HUES48 (cell line): Measurements from ENCODE around the gene DMD.
A peak's percentile ranks its signal among the peaks of the same experiment; 100 is the strongest.

ENCODE experiments used
- H3K27ac ChIP-seq: one replicate; pipeline ENCODE4 v1.7.0; 2013; ENCODE audit warnings: low read depth, low read length, inconsistent platforms
- H3K27me3 ChIP-seq: 2 replicates; pipeline ENCODE4 v1.6.1; 2013; ENCODE audit warnings: mild to moderate bottlenecking, low read length; ENCODE audit not compliant: control insufficient read depth, insufficient read depth
- H3K36me3 ChIP-seq: 2 replicates; pipeline ENCODE4 v1.6.1; 2013; ENCODE audit warnings: low read length; ENCODE audit not compliant: control insufficient read depth, insufficient read depth
- H3K4me1 ChIP-seq: 2 replicates; pipeline ENCODE4 v1.6.1; 2013; ENCODE audit warnings: mild to moderate bottlenecking, low read length; ENCODE audit not compliant: control insufficient read depth, insufficient read depth
- H3K4me3 ChIP-seq: 2 replicates; pipeline ENCODE4 v1.5.1; 2013; ENCODE audit warnings: mild to moderate bottlenecking, low read depth, low read length
- H3K9ac ChIP-seq: 2 replicates; pipeline ENCODE4 v1.6.1; 2013; ENCODE audit warnings: mild to moderate bottlenecking, low read depth, low read length, moderate library complexity
- H3K9me3 ChIP-seq: 2 replicates; pipeline ENCODE4 v1.6.1; 2013; ENCODE audit warnings: low read length; ENCODE audit not compliant: control insufficient read depth, insufficient read depth

DMD gene

GRCh38 chrX:31847773-31848172, 1363.6 kb downstream of the DMD start:
- no peak overlapping the region for H3K4me3 ChIP-seq
- H3K9me3 ChIP-seq, result no peaks in the 10 kb centered on the region
- H3K36me3 ChIP-seq, result no peaks in the 10 kb centered on the region
- H3K27ac ChIP-seq, result no peak overlapping the region
- no peaks in the 10 kb centered on the region for H3K4me1 ChIP-seq
- no peaks in the 10 kb centered on the region; the same call in 1 of the 2 replicates for H3K27me3 ChIP-seq
- H3K9ac ChIP-seq, result no peak overlapping the region

DNA sequence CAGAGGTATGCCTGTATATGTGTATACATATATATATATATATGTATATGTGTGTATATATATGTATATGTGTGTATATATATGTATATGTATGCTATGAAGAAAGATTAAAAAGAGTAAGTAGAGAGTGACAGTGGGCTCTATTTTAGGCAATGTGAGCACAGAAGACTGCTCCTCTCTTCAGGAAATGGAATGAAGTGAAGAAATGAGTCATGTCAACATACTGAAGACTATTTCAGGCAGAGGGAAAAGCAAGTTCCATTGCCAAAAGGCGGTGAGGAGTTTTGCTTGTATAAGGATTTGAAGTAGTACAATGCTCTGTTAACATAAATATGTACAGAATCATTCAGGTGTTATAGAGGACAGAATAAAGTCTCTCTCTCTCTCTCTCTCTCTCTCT, 1366.3 kb downstream of the DMD start:
- no peaks in the 10 kb centered on the region for H3K9me3 ChIP-seq
- no peak overlapping the region for H3K9ac ChIP-seq
- no peaks in the 10 kb centered on the region for H3K4me1 ChIP-seq
- H3K27ac ChIP-seq, result no peak overlapping the region
- no peak overlapping the region for H3K4me3 ChIP-seq
- H3K27me3 ChIP-seq, result no peaks in the 10 kb centered on the region; the same call in none of the 2 replicates
- H3K36me3 ChIP-seq, result no peaks in the 10 kb centered on the region

DNA sequence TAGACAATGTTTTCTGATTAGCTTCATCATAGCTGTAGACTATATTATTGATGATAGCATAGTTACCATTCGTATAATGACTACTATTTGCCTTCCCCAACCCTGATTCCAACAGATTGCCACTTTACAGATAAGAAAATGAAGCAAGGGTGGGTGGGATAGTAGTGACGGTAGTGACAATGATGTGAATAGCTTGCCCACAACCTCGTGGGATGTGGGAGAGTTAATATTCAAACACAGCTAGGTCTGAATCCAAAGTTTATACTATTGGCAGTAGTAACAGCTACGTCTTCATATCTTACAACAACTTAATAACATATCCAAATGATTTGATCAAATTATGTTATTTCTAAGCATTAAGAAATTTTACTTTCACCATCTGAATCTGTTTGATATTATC, 1372.7 kb downstream of the DMD start:
- Histone ChIP-seq H3K27me3 (no peaks in the 10 kb centered on the region; the same call in 1 of the 2 replicates), H3K4me1 (no peaks in the 10 kb centered on the region), H3K4me3 (no peak overlapping the region), H3K27ac (no peak overlapping the region), H3K9me3 (no peaks in the 10 kb centered on the region), H3K36me3 (no peaks in the 10 kb centered on the region), H3K9ac (no peak overlapping the region)

DNA sequence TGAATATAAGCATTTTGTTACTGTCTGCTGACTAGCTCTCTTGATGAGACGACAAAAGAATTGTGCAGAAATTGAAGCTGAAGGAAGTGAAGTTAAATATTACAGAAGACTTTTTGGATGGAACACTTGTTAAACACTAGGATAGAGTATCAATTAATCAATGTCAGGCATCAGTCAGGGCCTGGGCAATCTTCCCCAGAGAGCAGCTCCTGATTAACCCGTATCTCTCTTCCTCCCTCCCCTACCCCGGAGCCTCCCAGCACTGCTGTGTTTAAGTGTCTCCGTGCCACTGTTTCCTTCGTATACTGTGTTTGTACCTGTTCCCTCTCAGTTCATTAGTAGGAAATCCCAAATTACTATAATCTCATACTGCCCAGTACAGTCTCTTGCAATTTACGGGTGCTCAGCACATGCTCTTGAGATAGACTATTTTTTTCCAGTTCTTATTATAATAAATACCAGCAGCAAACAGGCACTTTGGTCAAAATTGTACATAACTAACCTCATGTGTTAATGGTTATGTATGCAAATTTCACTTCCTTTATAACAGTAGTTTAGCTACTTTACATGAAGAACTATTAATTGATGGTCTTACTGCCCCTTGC, 1373.8 kb downstream of the DMD start:
- Histone ChIP-seq H3K4me3 (no peak overlapping the region), H3K36me3 (no peaks in the 10 kb centered on the region), H3K27ac (no peak overlapping the region), H3K9ac (no peak overlapping the region), H3K9me3 (no peaks in the 10 kb centered on the region), H3K27me3 (no peaks in the 10 kb centered on the region; the same call in 1 of the 2 replicates), H3K4me1 (no peaks in the 10 kb centered on the region)

GRCh38 chrX:31836479-31836878, 1374.9 kb downstream of the DMD start:
- no peaks in the 10 kb centered on the region for H3K9me3 ChIP-seq
- no peak overlapping the region for H3K4me3 ChIP-seq
- no peaks in the 10 kb centered on the region for H3K4me1 ChIP-seq
- no peaks in the 10 kb centered on the region for H3K36me3 ChIP-seq
- no peak overlapping the region for H3K9ac ChIP-seq
- no peaks in the 10 kb centered on the region; the same call in 1 of the 2 replicates for H3K27me3 ChIP-seq
- no peak overlapping the region for H3K27ac ChIP-seq

GRCh38 chrX:31832263-31832662, 1379.1 kb downstream of the DMD start:
- no peaks in the 10 kb centered on the region for H3K9me3 ChIP-seq
- H3K36me3 ChIP-seq, result no peaks in the 10 kb centered on the region
- H3K27ac ChIP-seq, result no peak overlapping the region

DNA sequence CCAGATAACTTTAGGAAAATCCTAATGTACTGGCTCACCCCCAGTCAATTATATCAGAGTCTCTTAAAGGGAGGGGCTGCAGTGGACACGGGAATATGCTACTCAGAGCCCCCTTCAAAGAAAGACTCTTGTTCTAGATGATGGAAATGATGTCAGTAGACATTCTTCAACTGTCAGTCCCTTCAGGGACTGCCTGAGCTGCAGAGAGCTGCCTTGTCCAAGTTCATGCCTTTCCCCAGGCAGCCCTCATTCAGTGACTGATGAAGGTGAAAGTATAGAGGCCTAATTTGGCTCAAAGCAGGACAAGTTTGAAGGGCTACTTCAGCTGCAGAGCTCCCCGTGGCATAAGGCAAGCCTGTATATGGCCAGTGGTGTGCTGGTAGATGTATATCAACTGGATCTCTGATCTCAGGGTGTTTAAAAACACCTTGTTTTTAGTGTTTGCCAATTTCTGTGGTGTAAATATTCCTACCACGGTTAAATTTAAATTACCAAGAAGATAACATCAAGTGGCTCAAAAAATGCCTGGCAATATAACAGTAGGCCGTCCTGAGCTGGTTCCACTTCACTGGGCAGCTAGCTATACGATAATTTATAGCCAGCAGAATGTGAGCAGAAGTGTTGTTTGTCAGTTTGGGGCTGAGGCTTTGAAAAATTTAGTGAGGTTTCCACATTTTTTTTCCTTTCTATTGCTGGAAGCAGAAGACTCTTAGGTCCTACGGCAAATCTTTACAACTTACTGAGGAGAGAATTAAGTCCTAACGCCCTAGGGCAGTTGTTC, 1390.7 kb downstream of the DMD start:
- Histone ChIP-seq H3K4me3 (no peak overlapping the region), H3K36me3 (no peaks in the 10 kb centered on the region), H3K27me3 (no peaks in the 10 kb centered on the region), H3K4me1 (no peaks in the 10 kb centered on the region; the same call in none of the 2 replicates), H3K9ac (no peak overlapping the region), H3K9me3 (no peaks in the 10 kb centered on the region), H3K27ac (no peak overlapping the region)

More at GRCh38 chrX:31832263-31832662, 1379.1 kb downstream of the DMD start:
- Histone ChIP-seq H3K4me3 (no peak overlapping the region), H3K27me3 (no peaks in the 10 kb centered on the region), H3K9ac (no peak overlapping the region), H3K4me1 (no peaks in the 10 kb centered on the region)

GRCh38 chrX:31819455-31819854, 1391.9 kb downstream of the DMD start:
- Histone ChIP-seq H3K4me3 (no peak overlapping the region), H3K9me3 (no peaks in the 10 kb centered on the region), H3K9ac (no peak overlapping the region), H3K27me3 (no peaks in the 10 kb centered on the region), H3K4me1 (no peaks in the 10 kb centered on the region; the same call in none of the 2 replicates), H3K27ac (no peak overlapping the region), H3K36me3 (no peaks in the 10 kb centered on the region)

- Histone ChIP-seq H3K9ac (no peak overlapping the region), H3K27me3 (no peaks in the 10 kb centered on the region), H3K36me3 (no peaks in the 10 kb centered on the region), H3K4me1 (peaks cover 8% of the 10 kb centered on the region), H3K9me3 (no peaks in the 10 kb centered on the region), H3K27ac (no peak overlapping the region), H3K4me3 (no peak overlapping the region)
These were observed 1400.2 kb downstream of the DMD start for GRCh38 chrX:31811106-31811505.

DNA sequence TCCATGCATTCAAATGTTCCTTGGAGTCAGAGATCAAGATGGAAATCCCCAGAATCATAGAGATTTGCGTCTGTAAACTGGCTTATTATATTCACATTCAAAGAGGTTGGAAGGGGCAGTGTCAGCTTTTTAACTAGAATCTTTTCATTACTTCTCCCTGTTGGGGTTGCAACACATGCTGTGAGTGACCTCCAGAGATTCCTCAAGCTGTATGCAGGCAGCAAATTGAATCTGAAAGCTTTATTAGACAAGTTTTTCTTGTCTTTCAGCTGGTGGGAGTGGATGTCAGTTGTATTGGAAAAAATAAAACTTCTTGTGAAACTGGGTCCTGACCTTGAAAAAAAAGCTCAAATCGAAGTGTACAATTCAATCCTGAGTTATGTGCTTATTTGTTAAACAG, 1403.0 kb downstream of the DMD start:
- Histone ChIP-seq H3K27ac (no peak overlapping the region), H3K9me3 (no peaks in the 10 kb centered on the region), H3K4me1 (peaks cover 8% of the 10 kb centered on the region), H3K4me3 (no peak overlapping the region), H3K36me3 (no peaks in the 10 kb centered on the region), H3K27me3 (no peaks in the 10 kb centered on the region), H3K9ac (peak overlapping the region; percentile 2; the same call in 1 of the 2 replicates)

DNA sequence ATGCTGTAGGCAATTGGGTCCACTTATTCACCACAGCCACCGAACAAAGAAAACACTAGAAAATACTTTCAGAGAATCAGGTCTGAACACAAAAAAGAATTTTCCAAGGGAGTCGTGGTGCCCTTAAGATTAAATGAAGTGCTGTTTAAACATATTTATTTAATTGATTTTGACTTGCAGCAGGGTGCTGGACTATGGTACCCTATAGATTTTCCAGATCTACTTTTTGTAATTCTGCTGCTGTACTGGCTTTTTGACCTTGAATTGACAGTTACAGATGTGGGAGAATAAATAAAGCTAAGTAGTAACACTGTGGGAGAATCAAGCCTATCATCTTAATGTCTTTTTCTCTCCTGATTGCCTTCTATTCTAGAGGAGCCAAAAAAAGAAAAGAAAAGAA, 1404.2 kb downstream of the DMD start:
- no peak overlapping the region for H3K4me3 ChIP-seq
- H3K9me3 ChIP-seq, result no peaks in the 10 kb centered on the region
- H3K36me3 ChIP-seq, result no peaks in the 10 kb centered on the region
- H3K27me3 ChIP-seq, result no peaks in the 10 kb centered on the region
- peaks cover 8% of the 10 kb centered on the region for H3K4me1 ChIP-seq
- no peak overlapping the region for H3K9ac ChIP-seq
- no peak overlapping the region for H3K27ac ChIP-seq
